ENCODE data around the gene IL3. TPM values are rescaled to one million over a fixed set of nuclear protein-coding genes. Genes with fewer than 3 reads are reported as not detected.

Gene IL3
- total RNA-seq, 1 experiment from 2014 or later: not detected

- Histone ChIP-seq H3K4me1 (replicated peaks) (peaks cover 23% of the 10 kb centered on the region), H3K4me3 (no peak overlapping the region)
- DNase-seq (ENCODE audit: low read depth in 1 of 2, low spot score in 2 of 2): no peak
These were observed 15.9 kb downstream of the IL3 start for GRCh38 chr5:132076202-132076830.

GRCh38 chr5:132076983-132077382 lies 16.5 kb downstream of the IL3 start:
- H3K4me3 ChIP-seq: no peak overlapping the region
- H3K27me3 ChIP-seq (replicated peaks): no peaks in the 10 kb centered on the region
- no peaks in the 10 kb centered on the region for H3K9me3 ChIP-seq (replicated peaks)
- no peak for DNase-seq (ENCODE audit: low read depth in 1 of 2, low spot score in 2 of 2)
- no peaks in the 10 kb centered on the region for H3K36me3 ChIP-seq
- H3K27ac ChIP-seq: no peak overlapping the region
- peaks cover 23% of the 10 kb centered on the region for H3K4me1 ChIP-seq (replicated peaks)

More at GRCh38 chr5:132076202-132076830, 15.9 kb downstream of the IL3 start:
- H3K27me3 ChIP-seq (replicated peaks): no peaks in the 10 kb centered on the region
- no peaks in the 10 kb centered on the region for H3K36me3 ChIP-seq
- no peak overlapping the region for H3K27ac ChIP-seq
- no peaks in the 10 kb centered on the region for H3K9me3 ChIP-seq (replicated peaks)

- Histone ChIP-seq H3K27ac (no peak overlapping the region), H3K27me3 (replicated peaks) (no peaks in the 10 kb centered on the region), H3K36me3 (no peaks in the 10 kb centered on the region), H3K4me3 (no peak overlapping the region), H3K4me1 (replicated peaks) (peaks cover 8% of the 10 kb centered on the region), H3K9me3 (replicated peaks) (no peaks in the 10 kb centered on the region)
- no peak for DNase-seq (ENCODE audit: low read depth in 1 of 2, low spot score in 2 of 2)
These were observed 18.6 kb downstream of the IL3 start for GRCh38 chr5:132079081-132079480.

GRCh38 chr5:132079619-132080018 lies 19.2 kb downstream of the IL3 start:
- no peaks in the 10 kb centered on the region for H3K36me3 ChIP-seq
- H3K27me3 ChIP-seq (replicated peaks): no peaks in the 10 kb centered on the region
- no peak overlapping the region for H3K4me3 ChIP-seq
- no peak for DNase-seq (ENCODE audit: low read depth in 1 of 2, low spot score in 2 of 2)
- H3K4me1 ChIP-seq (replicated peaks): peaks cover 3% of the 10 kb centered on the region; the same call in 1 of the 2 replicates
- H3K27ac ChIP-seq: no peak overlapping the region
- H3K9me3 ChIP-seq (replicated peaks): no peaks in the 10 kb centered on the region

GRCh38 chr5:132080595-132080994 lies 20.1 kb downstream of the IL3 start:
- no peak overlapping the region for H3K4me3 ChIP-seq
- H3K27ac ChIP-seq: no peak overlapping the region
- peaks cover 4% of the 10 kb centered on the region for H3K4me1 ChIP-seq (replicated peaks)
- H3K9me3 ChIP-seq (replicated peaks): no peaks in the 10 kb centered on the region
- no peak for DNase-seq (ENCODE audit: low read depth in 1 of 2, low spot score in 2 of 2)
- no peaks in the 10 kb centered on the region for H3K36me3 ChIP-seq
- H3K27me3 ChIP-seq (replicated peaks): no peaks in the 10 kb centered on the region

- H3K4me1 ChIP-seq (replicated peaks): peaks cover 13% of the 10 kb centered on the region
- no peak for DNase-seq (ENCODE audit: low read depth in 1 of 2, low spot score in 2 of 2)
- H3K9me3 ChIP-seq (replicated peaks): no peaks in the 10 kb centered on the region
- H3K27me3 ChIP-seq (replicated peaks): no peaks in the 10 kb centered on the region
- no peaks in the 10 kb centered on the region for H3K36me3 ChIP-seq
- no peak overlapping the region for H3K4me3 ChIP-seq
- no peak overlapping the region for H3K27ac ChIP-seq
These were observed 21.0 kb downstream of the IL3 start for GRCh38 chr5:132081458-132081857.

GRCh38 chr5:132082329-132083023 lies 22.0 kb downstream of the IL3 start:
- no peak overlapping the region for H3K27ac ChIP-seq
- no peaks in the 10 kb centered on the region for H3K27me3 ChIP-seq (replicated peaks)
- H3K4me1 ChIP-seq (replicated peaks): peaks cover 19% of the 10 kb centered on the region
- H3K36me3 ChIP-seq: no peaks in the 10 kb centered on the region
- H3K4me3 ChIP-seq: no peak overlapping the region
- DNase-seq (ENCODE audit: low read depth in 1 of 2, low spot score in 2 of 2): no peak
- no peaks in the 10 kb centered on the region for H3K9me3 ChIP-seq (replicated peaks)

GRCh38 chr5:132083071-132083678 lies 22.7 kb downstream of the IL3 start:
- DNase-seq (ENCODE audit: low read depth in 1 of 2, low spot score in 2 of 2): no peak
- no peak overlapping the region for H3K4me3 ChIP-seq
- H3K27me3 ChIP-seq (replicated peaks): no peaks in the 10 kb centered on the region
- H3K27ac ChIP-seq: no peak overlapping the region
- no peaks in the 10 kb centered on the region for H3K9me3 ChIP-seq (replicated peaks)
- no peaks in the 10 kb centered on the region for H3K36me3 ChIP-seq
- peaks cover 19% of the 10 kb centered on the region for H3K4me1 ChIP-seq (replicated peaks)

- no peak overlapping the region for H3K27ac ChIP-seq
- DNase-seq (ENCODE audit: low read depth in 1 of 2, low spot score in 2 of 2): no peak
- H3K4me3 ChIP-seq: no peak overlapping the region
These were observed 25.2 kb downstream of the IL3 start for GRCh38 chr5:132085686-132086085.

GRCh38 chr5:132086277-132086794 lies 25.9 kb downstream of the IL3 start:
- H3K27ac ChIP-seq: peak overlapping the region; percentile 58
- H3K4me3 ChIP-seq: no peak overlapping the region
- peaks cover 32% of the 10 kb centered on the region for H3K4me1 ChIP-seq (replicated peaks)
- H3K9me3 ChIP-seq (replicated peaks): no peaks in the 10 kb centered on the region
- no peaks in the 10 kb centered on the region for H3K36me3 ChIP-seq
- no peaks in the 10 kb centered on the region for H3K27me3 ChIP-seq (replicated peaks)
- peak; percentile 89 to 95 for DNase-seq (ENCODE audit: low read depth in 1 of 2, low spot score in 2 of 2)

More at GRCh38 chr5:132085686-132086085, 25.2 kb downstream of the IL3 start:
- Histone ChIP-seq H3K36me3 (no peaks in the 10 kb centered on the region), H3K27me3 (replicated peaks) (no peaks in the 10 kb centered on the region), H3K9me3 (replicated peaks) (no peaks in the 10 kb centered on the region), H3K4me1 (replicated peaks) (peaks cover 32% of the 10 kb centered on the region)

- Histone ChIP-seq H3K9me3 (replicated peaks) (no peaks in the 10 kb centered on the region), H3K27ac (no peak overlapping the region; the same call in 1 of the 2 replicates), H3K4me1 (replicated peaks) (peaks cover 32% of the 10 kb centered on the region), H3K4me3 (no peak overlapping the region), H3K36me3 (no peaks in the 10 kb centered on the region), H3K27me3 (replicated peaks) (no peaks in the 10 kb centered on the region)
- DNase-seq (ENCODE audit: low read depth in 1 of 2, low spot score in 2 of 2): no peak
These were observed 26.7 kb downstream of the IL3 start for GRCh38 chr5:132087176-132087575.

GRCh38 chr5:132087661-132088060 lies 27.2 kb downstream of the IL3 start:
- Histone ChIP-seq H3K27ac (no peak overlapping the region), H3K4me3 (no peak overlapping the region), H3K9me3 (replicated peaks) (no peaks in the 10 kb centered on the region), H3K36me3 (no peaks in the 10 kb centered on the region), H3K27me3 (replicated peaks) (no peaks in the 10 kb centered on the region), H3K4me1 (replicated peaks) (peaks cover 32% of the 10 kb centered on the region)
- DNase-seq (ENCODE audit: low read depth in 1 of 2, low spot score in 2 of 2): no peak

- Histone ChIP-seq H3K9me3 (replicated peaks) (no peaks in the 10 kb centered on the region), H3K36me3 (no peaks in the 10 kb centered on the region), H3K4me1 (replicated peaks) (peaks cover 37% of the 10 kb centered on the region), H3K27me3 (replicated peaks) (no peaks in the 10 kb centered on the region), H3K27ac (no peak overlapping the region), H3K4me3 (no peak overlapping the region)
- no peak for DNase-seq (ENCODE audit: low read depth in 1 of 2, low spot score in 2 of 2)
These were observed 28.9 kb downstream of the IL3 start for GRCh38 chr5:132089363-132089762.

- peak; percentile 52 to 54 for DNase-seq (ENCODE audit: low read depth in 1 of 2, low spot score in 2 of 2)
- Histone ChIP-seq H3K4me3 (no peak overlapping the region), H3K27me3 (replicated peaks) (no peaks in the 10 kb centered on the region), H3K27ac (no peak overlapping the region), H3K9me3 (replicated peaks) (no peaks in the 10 kb centered on the region), H3K4me1 (replicated peaks) (peaks cover 44% of the 10 kb centered on the region), H3K36me3 (no peaks in the 10 kb centered on the region)
These were observed 29.7 kb downstream of the IL3 start for GRCh38 chr5:132090107-132090506.
